GM18502 (cell line): ENCODE data around the gene ADCY3.

Experiments
- ATAC-seq: cut with Tn5 transposase; IDR thresholded peaks from one replicate; pipeline ENCODE4 v1.9.1; 2021; ENCODE audit warnings: mild to moderate bottlenecking; ENCODE audit not compliant: unreplicated experiment, poor library complexity

The ADCY3 gene

DNA sequence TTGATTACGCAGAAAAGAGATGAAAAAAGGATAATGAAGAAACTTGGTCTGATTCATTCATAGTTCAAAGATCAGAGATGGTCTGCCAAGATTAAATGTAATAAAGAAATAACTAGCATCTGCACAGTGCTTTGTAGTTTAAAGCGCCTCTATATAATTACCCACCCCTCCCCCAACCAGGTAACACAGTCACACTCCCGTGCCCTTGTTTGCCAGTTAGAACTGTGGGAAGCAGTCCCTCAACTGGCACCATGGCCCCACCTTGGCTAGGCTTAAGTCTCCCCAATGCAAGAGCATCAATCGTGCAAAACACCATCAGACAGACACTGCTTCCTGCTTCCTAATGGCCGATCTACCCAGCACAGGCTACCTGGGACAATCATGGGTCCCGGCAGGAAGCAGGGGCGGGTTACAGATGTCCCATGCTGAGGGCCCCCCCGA, 11.6 kb downstream of the ADCY3 start:
- ATAC-seq: no peak

GRCh38 chr2:24907116-24907515, 12.9 kb downstream of the ADCY3 start:
- no peak for ATAC-seq

- no peak for ATAC-seq
Observed at GRCh38 chr2:24906466-24906865, 13.6 kb downstream of the ADCY3 start.

GRCh38 chr2:24903161-24904103, 16.6 kb downstream of the ADCY3 start:
- ATAC-seq: no peak

GRCh38 chr2:24899361-24899910, 20.6 kb downstream of the ADCY3 start:
- no peak for ATAC-seq

- ATAC-seq: no peak
Observed at GRCh38 chr2:24898122-24899109, 21.6 kb downstream of the ADCY3 start.

GRCh38 chr2:24894750-24895149, 25.3 kb downstream of the ADCY3 start:
- no peak for ATAC-seq

DNA sequence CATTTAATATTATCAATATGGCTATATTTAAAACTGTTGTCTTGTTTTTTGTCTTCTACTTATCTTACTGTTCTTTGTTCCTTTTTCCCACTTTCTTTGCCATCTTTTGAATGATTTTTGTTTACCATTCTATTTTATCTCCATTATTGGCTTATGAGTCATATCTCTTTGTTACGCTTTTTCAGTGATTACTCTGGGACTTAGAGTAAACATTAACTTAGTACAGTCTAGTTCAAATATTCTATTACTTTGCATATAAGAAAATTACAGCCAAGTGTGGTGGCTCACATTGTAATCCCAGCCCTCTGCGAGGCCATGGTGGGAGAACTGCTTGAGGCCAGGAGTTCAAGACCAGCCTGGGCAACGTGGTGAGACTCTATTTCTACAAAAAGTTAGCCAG, 26.1 kb downstream of the ADCY3 start:
- no peak for ATAC-seq

DNA sequence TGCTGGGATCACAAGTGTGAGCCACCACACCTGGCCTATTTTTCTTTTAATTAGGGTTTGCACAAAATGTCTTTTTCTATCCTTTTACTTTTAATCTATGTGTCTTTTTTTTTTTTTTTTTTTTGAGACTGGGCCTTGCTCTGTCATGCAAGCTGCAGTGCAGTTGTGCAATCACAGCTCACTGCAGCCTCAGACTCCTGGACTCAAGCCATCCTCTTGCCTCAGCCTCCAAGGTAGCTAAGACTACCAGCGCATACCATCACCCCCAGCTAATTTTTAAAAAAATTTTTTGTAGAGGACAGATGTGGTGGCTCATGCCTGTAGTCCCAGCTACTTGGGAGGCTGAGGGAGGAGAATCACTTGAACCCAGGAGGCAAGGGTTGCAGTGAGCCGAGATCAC, 27.1 kb downstream of the ADCY3 start:
- ATAC-seq: no peak

GRCh38 chr2:24891201-24891600, 28.8 kb downstream of the ADCY3 start:
- ATAC-seq: no peak

GRCh38 chr2:24889221-24889620, 30.8 kb downstream of the ADCY3 start:
- no peak for ATAC-seq

DNA sequence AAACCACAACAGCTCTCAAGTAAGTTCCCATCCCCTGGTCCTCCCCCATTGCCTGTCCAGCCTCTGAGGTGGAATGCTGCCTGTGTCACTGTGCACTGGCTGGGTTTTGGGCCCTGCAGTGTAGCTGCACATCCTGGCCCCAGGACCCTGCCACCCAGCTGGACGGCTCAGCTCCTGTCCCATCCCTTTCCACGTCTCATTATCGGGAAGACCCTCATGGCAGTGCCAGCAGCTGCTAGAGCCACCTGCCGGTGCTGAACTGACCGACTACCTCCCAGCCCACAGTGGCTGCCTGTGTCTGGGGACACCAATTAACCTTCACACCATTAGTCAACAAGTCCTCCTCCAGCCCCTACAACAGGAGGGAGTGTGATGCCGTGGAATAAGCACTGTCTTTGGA, 31.9 kb downstream of the ADCY3 start:
- no peak for ATAC-seq

DNA sequence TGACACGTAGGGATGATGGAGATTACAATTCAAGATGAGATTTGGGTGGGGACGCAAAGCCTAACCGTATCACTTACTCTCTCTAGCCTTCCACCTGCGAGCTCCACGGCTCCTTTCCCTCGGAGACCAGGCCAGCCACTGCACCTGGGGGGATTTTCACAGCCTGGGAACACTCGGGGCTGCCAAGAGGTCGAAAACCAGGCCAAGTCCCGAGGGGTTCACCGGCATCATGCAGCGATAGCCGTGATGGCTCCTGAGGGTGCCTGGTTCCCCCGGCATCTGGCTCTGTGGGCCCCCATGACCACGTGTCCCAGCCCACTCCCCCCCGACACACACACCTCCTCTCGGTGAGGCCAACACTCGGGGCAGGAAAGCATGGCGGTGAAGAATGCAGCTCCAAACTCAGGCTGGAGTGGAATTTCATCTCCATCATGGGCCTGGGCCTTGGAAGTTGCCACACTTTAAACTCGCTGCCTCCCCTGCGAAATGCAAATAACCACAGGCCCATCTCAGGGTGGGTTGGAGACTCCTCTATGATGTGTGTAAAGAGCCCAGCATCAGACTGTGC, 32.6 kb downstream of the ADCY3 start:
- ATAC-seq: no peak

DNA sequence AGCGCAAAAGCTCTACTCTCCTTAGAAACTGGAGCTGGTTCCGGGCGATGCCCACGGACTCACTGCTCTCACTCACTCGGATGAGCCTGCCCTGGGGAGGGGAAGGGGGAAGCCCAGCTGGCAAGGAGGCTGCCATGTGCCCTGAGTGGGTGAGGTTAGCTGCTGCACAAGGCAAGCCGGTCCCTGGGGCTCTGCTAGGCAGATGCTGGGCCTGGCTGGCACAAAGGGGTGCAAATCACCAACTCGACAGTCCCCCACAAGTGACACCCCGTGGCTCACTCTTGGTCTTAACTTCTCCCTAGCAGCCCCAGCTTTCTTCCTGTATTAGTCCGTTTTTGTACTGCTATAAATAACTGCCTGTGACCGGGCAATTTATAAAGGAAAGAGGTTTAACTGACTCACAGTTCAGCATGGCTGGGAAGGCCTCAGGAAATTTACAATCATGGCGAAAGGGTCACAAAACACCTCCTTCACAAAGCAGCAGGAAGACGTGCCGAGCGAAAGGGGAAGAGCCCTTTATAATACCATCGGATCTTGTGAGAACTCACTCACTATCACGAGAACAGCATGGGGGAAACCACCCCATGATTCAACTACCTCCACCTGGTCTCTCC, 33.2 kb downstream of the ADCY3 start:
- ATAC-seq: peak; percentile 47

DNA sequence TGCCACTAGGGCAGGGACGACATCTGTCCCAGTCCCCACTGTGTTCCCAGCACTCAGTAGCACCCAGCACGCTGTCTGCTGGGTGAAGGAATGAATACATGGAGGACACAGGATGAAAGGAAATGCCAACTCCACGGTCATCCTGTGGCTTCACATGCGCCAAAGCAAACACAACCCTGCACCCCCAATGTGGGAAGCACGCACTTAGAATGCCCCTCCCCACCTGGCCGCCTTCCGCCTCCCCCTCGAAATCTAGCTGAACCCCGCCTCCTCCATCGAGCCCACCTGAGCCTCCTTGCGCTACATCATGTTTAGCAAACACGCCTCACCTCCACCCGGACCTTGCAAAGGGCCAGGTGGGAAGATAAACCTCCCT, 33.9 kb downstream of the ADCY3 start:
- no peak for ATAC-seq

DNA sequence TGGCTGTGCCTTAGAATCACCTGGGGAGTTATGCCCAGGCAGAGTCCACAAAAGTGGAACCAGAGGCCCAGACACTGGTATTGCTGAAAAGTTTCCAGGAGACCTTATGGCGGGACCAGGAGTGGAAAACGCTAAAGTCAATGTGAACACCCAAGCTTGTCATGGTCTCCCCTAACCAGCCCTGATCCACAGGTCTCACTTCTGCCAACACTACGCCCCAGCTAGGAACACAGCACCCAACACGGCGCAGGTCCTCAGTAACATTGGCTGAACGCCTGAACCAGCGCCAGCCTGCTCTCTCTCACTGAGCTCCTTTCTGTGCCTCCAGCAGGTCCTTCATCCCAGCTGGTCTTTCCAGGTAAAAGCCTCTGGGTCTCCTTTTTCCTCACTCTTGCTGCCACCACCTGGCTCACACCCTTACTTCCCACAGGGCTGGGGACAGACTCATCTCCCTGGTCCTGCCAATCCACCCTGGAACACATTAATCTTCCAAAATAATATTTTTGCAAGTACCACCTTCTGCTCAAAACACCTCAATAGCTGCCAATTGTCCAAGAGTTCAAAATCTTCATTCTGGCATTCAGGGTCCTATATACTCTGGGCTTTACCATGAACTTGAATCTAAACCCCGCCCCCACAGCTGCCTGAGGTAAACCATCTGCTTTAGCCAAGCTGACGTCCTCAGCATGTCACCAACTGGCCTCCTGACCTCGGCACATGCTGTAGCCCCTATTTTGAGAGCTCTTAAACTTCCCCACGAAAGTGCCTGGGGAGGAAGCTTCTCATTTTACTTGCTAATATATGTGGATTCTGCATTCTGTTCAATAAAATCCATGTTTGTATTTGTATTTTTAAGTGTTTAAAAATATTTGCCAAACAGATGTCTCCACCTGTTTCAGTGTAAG, 34.6 kb downstream of the ADCY3 start:
- no peak for ATAC-seq

DNA sequence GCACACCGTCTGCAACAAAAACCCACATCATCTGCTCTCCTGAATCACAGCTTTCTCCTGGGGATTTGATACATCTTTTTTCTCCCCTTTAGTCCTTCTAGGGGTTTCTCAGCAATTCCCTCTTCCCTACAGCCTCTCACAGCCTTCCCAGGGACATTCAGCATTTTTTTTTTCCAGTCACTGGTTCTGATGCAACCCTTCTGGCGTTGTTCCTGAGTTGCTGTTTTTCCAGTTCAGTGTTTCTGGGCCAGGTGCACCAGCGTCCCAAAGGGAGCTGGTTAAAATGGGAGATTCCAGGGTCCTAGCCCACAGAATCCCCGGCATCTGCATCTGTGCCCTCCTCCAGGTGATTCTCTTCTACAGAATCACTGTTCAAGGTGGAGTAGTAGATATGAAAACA, 36.1 kb downstream of the ADCY3 start:
- ATAC-seq: no peak

DNA sequence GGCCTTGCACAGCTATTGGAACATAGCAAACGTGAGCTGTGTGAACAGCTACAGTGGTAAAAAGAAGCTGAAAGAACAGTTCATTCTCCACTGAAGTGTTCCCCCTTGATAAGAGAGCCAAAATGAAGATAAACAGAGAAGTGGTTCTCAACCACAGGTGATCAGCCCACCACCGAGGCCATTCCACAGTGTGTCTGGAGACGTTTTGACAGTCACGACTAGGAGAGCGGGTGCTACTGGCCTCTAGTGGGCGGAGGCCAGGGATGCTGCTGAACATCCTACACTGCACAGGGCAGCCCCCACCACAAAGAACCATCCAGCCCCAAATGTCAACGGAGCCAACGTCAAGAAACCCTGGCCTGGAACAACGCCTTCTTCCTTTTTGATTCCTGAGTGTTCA, 38.4 kb downstream of the ADCY3 start:
- no peak for ATAC-seq

- ATAC-seq: no peak
Observed at GRCh38 chr2:24881158-24881557, 38.9 kb downstream of the ADCY3 start.
